ENCODE data around the gene MAP4K4. TPM values are rescaled to one million over a fixed set of nuclear protein-coding genes. Genes with fewer than 3 reads are reported as not detected.

MAP4K4 gene
- total RNA-seq, 1 donor = 19.7 TPM

DNA sequence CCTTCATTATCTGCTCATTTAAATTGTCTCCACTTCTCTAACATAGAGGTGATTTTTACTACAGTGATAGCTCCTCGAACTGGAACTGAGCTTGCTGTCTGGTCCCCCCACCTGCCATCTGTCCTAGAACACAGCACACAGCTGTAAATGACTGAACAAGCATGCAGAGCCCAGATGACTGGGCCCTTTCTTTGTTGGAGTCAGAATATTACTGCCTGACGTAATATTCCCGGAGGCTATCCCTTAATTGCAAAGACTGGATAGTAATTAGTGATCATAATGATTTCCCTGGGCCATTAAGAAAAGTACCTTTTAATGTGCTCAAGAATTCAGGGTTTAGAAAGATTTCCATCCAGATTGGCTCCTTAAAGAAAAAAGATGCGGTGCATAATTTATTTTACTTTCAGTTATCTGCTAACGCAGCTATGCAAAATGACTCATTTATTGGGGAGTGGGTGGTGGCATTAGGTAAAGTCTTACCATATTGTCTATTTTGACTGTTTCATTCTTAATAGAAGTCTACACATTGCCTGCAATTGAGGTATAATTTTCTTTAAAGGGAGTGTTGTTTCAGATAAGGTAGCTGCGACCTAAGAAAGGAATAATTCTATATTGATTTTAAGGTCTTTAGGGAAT, 84.4 kb downstream of the MAP4K4 start:
- DNase-seq (ENCODE audit: low read depth in 2 of 3, low spot score in 2 of 3) = no peak

DNA sequence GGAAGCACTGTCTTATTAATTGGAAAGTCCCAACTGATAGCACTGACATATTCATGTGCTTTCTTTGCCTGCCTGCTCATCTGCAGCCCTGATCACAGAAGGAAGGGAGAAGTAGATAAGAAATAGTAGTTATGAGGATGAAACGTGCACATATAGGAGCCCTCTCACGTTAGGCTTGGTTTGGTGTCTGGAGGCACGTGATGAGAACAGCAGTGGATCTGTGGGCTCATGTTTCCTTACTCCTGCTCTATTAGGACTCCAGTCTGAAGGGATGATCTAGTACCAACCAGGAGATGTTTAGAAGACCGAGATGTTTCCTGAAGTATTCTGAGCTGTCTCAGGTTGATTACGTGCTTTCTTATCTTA, 84.9 kb downstream of the MAP4K4 start:
- no peak for DNase-seq (ENCODE audit: low read depth in 2 of 3, low spot score in 2 of 3)

DNA sequence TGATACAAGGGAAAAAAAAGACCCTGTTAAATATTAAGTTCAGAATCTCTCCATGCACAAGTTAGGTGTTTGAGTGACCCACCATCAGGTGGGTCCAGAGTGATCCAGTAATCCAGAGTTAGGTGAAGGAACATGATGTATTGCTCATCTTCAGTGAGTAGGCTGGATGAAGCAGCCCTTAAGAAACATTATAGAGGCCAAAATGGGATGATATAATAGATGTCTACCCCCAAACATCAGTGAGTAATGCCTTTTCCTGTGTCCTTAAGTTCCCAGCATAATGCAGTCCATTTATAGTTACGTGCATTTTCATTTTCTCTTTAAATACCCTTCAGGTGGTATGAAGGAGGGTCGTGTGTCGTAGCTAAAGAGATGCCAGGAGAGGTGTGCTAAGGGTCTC, 89.6 kb downstream of the MAP4K4 start:
- DNase-seq (ENCODE audit: low read depth in 2 of 3, low spot score in 2 of 3) = no peak

DNA sequence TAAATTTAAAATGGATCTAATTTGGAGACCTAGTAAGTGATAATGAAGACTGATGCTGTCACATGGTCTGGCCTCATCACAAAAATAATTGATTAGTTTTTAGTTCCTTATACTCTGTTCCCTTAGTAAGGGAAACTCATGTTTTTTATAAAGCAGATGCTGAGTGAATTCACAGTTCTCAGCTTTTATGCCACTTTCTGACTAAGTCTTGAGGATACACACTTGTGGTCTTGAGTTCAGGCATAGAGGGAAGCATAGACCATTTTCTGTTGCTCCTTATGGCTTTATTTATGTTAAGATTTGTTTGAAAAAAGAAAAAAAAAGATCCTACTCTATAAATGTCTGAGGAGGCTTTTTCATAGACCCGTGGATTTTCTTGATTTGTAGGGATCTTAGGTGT, 91.1 kb downstream of the MAP4K4 start:
- DNase-seq (ENCODE audit: low read depth in 2 of 3, low spot score in 2 of 3) = no peak

DNA sequence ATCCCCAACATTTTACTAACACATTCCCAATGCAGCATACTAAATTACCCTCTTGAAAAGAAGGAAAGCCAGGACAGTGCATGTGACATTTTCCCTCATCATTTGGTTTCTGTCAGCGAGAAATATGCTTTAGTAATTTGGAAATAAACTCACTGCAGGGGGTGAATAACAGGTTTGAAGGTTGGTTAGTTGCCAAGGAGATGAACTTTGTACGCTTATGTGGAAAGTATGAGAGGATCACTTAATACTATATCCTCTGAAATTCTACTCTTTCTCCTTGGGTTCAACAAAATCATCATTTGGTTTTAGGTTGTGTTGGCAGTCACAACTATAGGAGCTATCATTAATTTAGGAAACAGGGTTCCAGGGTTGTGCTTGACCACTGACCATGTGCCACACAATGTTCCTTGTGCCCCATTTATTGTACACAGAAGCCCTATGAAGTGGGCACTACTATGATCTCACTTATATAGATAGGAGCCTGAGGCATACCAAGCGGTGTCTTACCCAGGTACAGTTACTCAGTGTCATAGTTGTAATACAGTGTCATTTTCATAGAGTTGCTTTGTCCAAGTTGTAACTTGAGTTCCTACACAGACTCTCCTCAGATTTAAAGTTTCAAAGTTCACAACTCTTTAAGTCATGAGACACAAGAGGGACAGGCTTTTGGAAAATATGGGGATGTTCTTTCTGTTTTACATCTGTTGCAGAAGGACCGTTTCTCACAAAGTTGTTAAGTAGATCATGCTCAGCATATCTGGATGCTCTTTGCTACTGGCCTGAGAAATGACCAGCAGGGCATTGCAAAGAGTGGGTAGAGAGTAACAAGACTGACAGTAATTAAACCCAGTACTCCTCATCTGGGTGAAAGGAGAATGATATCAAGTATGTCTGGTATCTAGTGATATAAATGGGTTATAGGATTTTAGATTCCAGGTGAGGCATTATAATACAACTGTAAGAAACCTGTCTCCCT, 91.8 kb downstream of the MAP4K4 start:
- no peak for DNase-seq (ENCODE audit: low read depth in 2 of 3, low spot score in 2 of 3)

DNA sequence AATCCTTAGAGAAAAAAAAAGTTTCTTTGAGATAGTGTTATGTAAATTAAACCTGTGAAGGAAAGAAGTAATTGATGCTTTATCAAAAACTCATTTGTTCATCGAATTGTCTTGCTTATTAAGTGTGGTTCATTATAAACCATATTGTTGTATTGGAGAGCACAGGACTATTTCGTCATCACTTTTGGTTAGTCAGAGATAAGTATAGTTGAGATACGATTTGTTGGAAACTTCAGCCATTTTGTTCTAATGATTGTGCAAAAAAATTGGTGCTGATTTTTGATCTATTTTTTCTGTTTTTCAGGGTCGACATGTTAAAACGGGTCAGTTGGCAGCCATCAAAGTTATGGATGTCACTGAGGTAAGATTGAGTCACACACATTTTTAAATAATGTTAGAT, 92.9 kb downstream of the MAP4K4 start:
- DNase-seq (ENCODE audit: low read depth in 2 of 3, low spot score in 2 of 3) = no peak

DNA sequence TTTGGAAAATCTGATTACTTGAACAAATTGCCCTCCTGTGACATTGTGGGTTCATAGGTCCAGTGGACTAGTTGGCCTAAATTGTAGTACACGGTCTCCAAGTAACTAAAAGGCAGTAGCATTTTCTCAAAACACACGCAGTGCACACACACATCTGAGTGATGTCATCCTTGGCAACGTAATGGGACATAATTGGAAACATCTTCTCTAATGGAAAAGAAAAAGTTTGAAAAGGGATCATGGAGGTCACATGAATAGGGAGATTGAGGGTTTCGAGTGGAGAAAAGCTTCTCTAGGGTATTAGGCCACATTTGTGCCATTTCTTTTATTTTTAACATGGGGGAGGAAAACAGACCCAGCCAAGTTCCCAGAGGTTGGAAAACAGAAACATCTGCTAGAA, 93.3 kb downstream of the MAP4K4 start:
- no peak for DNase-seq (ENCODE audit: low read depth in 2 of 3, low spot score in 2 of 3)

DNA sequence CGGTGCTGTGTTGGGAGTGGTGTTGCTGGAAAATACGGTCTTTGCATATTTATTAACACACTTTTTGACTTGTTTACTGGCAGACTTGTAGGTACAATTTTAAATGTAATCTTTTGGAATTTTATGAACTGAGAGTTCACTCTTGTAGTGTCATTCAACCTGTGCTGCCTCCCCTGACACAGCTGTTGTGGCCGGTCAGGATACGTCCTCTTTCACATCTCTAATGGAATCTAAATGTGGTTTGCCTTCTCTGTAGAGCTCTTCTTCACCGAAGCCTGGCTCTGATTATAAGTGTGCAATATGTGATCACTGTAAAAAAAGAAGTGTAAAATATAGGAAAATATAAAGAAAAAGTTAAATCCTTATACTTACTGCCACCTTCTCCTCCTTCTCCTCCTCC, 94.7 kb downstream of the MAP4K4 start:
- DNase-seq (ENCODE audit: low read depth in 2 of 3, low spot score in 2 of 3) = no peak

DNA sequence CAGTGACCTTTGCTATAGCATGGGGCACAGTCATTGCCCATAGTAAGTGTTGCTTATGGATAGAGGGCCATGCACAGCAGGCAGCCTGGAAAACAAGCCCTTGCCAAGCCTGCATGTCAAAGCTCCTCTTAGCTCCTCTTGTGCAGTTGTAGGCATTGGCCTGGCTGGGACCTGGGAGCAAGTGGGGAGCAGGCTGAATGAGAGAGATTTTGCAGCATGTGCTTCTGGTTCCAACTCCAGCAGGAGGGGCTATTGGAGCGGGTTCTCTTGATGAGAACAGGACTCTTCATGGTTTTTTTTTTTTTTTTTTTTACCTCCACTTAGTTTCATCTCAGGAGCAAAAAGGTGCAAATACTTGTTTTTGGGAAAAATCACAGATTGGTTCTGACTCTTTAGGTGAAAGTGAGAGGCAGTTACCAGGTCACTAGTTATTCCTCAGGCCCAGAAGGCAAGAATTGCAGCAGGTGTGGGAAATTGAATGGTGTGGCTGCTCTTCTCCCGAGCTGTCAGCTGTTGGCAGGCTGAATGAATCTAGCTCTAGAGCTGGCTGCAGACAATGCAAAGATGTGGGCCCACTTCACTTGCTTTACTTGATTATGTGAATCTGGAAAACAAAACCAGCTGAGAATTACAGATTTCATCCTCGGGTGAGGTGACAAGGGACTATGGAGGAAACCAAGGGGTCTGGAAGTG, 95.9 kb downstream of the MAP4K4 start:
- DNase-seq (ENCODE audit: low read depth in 2 of 3, low spot score in 2 of 3) = no peak

DNA sequence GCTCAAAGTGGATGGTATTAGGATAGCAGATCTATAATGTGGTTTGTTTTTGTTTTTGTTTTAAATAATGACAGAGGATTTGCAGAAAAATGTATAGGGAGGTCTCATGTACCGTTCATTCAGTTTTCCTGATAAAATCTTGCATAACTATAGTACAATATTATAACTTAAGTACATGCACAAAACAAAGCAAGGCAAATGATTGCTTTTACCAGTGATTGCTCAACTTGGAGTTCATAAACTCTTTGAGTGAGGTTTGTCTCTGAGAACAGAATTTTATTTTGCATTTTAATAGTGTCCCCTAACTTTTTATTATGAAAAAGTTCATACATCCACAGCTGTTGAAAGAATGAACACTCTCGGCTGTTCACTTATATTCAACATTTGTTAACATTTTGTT, 96.6 kb downstream of the MAP4K4 start:
- DNase-seq (ENCODE audit: low read depth in 2 of 3, low spot score in 2 of 3) = no peak

DNA sequence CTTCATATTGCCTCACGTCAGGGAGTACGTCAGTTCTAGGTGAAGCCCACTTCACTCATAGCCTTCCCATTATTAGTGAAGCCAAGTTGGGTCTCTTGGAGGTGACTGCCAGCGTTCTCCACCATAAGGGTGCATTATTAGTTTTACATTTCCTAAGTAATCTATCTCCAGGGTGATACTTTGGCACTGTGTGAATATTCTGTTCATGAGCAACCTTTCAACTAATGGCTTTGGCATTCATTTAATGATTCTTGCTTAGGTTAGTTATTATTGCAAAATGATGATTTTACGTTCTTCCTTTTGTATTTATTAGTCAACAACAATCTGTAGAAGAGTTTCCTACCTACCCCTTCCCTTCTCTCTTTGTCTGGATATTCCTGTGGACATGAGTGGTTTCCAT, 97.5 kb downstream of the MAP4K4 start:
- DNase-seq (ENCODE audit: low read depth in 2 of 3, low spot score in 2 of 3) = no peak

DNA sequence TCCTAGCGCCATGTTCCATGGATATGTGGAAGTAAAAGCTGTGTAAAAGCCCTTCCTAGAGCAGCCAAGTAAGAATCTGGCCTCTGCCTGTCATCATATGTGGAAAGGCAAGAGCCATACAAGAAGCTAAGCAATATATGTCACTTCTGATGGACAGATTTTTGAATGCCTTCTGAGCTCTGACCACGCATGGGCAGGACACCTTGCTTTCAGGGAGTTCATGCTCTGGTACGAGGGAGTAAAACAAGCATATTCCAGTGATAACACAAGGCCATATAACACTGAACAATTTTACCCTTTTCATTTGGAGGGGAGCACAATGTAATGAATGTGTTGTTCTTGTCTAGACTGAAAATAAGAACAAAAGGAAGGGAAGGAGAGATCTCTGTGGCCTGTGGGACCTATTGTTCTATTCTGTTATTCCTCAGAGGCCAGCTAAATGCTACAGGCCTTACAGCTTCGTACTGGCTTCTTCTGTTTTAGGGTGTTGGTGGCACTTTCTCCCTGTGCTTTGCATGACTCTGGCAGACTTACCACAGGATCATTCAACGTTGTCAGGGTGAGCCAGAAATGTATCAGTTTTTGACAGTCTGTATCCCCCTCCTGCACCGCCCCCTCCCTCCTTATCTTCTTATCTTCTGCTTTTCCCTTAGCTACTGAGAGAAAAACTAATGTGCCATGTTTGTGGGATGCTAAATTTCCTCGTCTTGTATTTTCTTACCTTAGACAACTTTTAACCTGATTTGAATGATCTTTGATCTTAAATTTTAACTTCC, 99.5 kb downstream of the MAP4K4 start:
- DNase-seq (ENCODE audit: low read depth in 2 of 3, low spot score in 2 of 3) = no peak

DNA sequence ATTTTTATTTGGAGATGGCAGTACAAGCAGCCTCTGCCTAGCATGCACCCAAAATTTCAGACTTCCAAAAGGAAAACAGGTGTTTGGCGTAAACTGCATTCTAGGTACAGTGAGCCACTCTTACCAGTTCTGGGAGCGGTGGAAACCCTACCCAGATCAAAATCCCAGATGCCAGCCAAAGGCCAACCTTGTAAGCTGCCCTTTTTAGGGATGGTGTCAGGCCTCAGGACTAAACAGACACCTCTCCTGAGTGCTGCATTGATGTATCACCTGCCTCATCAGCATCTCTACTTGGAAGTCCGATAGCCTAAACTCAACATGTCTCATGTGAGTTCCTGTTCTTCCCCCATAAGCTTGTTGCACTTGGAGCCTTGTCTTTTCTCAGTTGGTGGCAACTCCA, 104.0 kb downstream of the MAP4K4 start:
- no peak for DNase-seq (ENCODE audit: low read depth in 2 of 3, low spot score in 2 of 3)

DNA sequence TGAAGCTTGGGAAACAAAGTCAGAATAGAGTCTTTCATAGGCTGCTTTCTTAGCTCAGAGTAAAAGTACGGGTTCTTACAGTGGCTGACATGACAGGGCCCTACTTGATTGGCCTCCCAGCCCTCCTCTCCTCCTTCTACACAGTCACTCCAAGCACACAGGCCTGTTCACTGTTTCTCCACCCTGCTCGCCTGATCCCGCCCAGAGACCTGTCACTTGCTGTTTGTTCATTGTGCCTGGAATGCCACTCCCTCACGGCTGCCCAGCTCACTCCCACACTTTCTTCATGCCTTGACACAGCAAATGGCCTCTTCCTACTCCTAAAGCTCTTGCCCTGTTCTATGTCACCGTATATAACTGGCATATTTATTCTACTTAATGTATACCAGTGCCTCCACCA, 104.8 kb downstream of the MAP4K4 start:
- DNase-seq (ENCODE audit: low read depth in 2 of 3, low spot score in 2 of 3) = no peak

DNA sequence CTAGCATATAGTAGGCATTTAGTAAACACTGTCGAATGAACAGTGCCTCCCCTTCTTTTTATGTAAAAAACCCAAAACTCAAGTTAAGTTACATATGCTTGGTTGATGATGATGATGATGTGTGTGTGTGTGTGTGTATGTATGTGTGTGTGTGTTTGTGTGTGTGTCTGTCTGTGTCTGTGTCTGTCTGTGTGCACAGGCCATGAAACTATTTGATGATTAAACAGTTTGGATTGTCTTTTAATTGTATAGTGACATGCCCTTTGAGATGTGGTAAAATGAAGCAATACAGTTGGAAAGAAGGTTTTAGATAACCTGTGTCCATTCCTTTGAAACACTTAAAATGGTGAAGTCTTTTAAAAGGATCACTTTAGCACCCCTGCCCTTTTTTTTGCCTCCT, 105.6 kb downstream of the MAP4K4 start:
- DNase-seq (ENCODE audit: low read depth in 2 of 3, low spot score in 2 of 3) = no peak

DNA sequence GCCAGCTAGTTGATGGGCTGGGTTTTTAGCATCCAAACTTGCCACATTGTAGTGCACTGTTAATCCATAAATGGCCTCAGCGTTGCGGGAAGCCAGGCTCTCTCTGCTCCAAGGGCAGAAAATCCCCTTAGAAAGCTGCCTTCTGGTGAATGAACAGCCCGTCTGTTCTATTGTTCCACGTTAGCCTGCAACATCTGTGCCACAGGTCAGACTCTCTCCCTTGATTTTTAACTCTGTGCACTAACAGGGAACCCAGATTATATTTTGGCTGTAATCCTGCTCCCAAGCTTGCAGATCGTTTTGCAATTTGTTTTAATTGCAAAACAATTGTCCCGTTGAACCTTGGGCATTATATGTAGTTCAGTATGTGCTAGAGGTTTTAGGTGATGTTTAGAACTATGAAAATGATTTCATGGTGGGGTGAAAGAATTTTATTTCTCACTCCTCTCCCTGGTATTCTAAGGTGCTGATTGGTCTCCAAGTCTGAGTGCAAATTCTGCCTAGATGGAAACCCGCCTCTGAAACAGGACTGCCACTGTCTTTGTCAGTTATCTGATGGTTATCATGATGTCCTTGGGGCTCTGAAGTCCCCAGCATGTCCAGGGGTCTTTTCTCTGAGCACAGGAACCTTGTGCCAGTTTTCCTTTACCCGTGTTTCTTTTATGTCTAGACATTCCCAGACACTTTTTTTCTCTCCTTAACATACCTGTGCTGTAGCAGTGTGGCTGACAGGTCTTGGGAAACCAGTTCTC, 106.6 kb downstream of the MAP4K4 start:
- no peak for DNase-seq (ENCODE audit: low read depth in 2 of 3, low spot score in 2 of 3)

DNA sequence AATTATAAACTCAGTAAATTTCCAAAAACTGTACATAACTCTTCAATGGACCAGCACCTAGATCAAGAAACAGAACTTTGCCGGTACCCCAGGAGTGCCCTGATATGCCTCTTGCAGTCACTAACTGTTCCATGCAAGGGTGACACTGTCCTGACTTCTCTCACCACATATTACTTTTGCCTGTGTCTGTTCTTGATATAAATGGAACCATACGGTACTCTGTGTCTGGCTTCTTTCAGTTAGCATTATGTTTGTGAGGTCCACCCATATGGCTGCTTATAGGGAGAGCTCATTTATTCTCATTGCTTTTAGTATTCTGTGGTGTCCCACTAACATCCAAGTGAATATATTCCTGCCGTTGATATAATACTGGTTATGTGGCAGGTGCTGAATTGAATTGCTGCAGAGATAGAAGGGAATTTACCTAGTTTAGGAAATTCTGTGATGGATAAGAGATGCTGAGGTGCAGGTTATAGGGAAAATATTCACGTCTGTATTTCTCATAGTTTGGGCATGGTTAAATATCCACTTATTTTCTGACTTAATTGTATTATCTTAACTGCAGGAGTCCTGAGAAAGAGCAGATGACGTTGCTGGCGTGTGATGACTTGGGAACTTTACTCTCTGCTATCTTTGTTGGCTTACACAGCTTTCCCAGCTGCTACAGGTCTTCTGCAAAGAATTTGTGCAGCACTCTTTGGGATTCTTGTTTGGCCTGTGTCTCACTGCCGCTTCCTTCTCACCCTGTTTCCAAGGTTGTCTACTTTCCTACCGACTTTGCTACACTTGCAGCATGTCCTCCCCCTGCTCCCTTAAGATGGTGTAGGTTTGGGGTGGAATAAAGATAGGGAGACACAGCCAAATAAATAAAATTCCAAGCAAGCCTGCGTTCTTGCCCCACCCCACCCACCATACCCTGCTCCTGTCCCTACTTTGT, 107.9 kb downstream of the MAP4K4 start:
- DNase-seq (ENCODE audit: low read depth in 2 of 3, low spot score in 2 of 3) = no peak

DNA sequence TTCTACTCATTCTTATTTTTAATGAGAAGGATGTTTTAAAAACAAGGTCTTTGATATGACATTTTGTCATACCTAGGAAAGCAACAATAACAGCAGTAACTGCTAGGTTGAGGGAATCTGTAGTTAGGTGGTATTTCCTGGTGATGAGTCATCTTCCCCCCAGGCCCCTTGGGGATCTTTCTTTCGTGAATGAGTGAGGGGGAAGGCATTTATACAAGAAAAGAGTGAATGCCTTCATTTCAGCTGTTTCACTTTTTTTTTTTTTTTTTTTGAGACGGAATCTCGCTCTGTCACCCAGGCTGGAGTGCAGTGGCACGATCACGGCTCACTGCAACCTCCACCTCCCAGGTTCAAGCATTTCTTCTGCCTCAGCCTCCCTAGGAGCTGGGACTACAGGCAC, 108.6 kb downstream of the MAP4K4 start:
- peak in 2 of 3 donors; percentile 53 to 59 for DNase-seq (ENCODE audit: low read depth in 2 of 3, low spot score in 2 of 3)

DNA sequence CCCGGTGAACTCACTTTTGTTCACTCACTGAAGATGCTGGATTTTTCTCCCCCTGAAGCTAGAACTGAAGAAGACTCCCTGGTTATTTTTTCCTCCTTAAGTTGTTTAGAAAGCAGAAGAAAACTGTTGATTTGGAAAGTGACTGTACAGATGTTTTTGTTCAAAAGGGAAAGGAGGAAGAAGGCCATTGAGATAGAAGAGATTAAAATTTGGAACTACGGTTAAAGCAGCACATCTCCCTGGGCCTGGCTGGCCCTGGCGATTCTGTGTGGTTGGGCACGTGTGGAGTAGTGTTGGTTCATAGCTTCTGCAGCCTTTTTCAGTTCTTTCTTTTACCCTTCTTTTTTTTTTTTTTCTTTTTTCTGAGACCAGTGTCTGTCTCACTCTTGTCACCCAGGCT, 109.2 kb downstream of the MAP4K4 start:
- peak in 1 of 3 donors; percentile 56 for DNase-seq (ENCODE audit: low read depth in 2 of 3, low spot score in 2 of 3)
